ENCODE measurements around the gene EMX1. TPM values are rescaled to one million over a fixed set of nuclear protein-coding genes. Genes with fewer than 3 reads are reported as not detected.

EMX1 gene
- total RNA-seq, 1 donor from 2014 or later = not detected

DNA sequence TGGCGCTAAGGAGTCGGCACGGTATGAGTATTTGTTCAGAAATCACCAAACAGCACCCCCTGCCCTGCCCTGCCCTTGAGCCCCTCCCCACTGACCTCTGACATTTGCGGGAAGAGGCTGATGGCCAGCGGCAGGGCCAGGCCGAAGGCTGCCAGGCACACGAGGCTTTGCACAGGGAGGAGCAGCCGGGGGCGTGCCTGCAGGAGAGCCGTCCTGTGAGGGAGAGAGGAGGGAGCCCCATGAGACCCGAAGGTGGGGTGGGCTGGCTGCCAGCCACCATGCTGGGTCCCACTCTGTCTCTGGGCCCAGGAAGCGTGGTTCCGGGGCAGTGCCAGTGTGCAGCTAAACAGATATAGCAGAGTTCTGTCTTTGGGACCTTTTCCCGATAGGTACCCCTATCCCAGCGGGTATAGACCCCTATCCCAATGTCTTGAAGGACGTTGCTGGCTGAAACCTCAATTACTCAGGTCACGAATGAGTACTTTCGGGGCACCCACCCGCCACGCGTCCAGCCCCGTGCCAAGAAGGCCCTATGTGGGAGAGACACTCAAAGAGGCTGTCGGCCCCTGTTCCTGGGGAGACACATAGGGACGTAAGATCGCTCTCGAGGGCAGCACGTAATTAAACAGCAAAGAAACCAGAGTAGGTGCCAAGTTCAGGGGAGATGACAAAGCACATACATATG, 43.9 kb downstream of the EMX1 start:
- H3K27me3 ChIP-seq = no peaks in the 10 kb centered on the region
- H3K9me3 ChIP-seq = no peaks in the 10 kb centered on the region
- H3K4me1 ChIP-seq = no peaks in the 10 kb centered on the region
- no peaks in the 10 kb centered on the region for H3K36me3 ChIP-seq
- intact Hi-C loops (cut with DNase I) = no loop called here
- TF ChIP-seq, protein P1, sequence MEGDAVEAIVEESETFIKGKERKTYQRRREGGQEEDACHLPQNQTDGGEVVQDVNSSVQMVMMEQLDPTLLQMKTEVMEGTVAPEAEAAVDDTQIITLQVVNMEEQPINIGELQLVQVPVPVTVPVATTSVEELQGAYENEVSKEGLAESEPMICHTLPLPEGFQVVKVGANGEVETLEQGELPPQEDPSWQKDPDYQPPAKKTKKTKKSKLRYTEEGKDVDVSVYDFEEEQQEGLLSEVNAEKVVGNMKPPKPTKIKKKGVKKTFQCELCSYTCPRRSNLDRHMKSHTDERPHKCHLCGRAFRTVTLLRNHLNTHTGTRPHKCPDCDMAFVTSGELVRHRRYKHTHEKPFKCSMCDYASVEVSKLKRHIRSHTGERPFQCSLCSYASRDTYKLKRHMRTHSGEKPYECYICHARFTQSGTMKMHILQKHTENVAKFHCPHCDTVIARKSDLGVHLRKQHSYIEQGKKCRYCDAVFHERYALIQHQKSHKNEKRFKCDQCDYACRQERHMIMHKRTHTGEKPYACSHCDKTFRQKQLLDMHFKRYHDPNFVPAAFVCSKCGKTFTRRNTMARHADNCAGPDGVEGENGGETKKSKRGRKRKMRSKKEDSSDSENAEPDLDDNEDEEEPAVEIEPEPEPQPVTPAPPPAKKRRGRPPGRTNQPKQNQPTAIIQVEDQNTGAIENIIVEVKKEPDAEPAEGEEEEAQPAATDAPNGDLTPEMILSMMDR (IDR thresholded peaks at IDR 0.05) = no peak
- no peak overlapping the region for H3K4me3 ChIP-seq
- DNase-seq (ENCODE audit: low spot score in 2 of 2) = no peak
- no peak overlapping the region for H3K27ac ChIP-seq

DNA sequence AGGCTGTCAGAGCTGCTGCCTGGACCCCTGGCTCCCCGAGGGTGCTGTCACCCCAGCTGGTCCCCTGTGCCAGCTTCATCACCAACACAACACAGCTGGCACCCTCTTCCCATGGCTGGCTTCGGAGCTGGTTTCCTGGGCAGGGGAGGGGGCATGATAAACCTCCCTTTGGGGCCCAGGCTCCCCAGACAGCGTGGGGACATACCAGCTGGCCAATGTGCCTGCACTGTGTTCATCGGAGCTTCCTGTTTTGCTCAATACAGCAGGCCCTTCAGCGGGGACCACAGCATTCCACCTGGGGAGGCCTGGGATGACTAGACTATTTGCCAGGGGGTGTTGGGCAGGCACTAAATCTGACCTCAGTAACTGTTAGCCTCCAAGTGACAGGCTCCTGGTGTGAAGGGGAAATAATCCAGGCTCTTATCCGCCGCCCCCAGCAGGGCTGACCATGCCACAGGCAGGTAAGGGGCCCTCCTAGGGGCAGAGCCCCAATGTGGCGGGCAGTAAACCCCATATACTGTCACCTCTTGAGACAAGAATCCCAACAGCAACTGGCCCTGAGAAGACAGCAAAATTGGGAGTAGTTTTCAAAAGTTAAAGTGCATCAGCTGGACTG, 44.6 kb downstream of the EMX1 start:
- H3K9me3 ChIP-seq = no peaks in the 10 kb centered on the region
- intact Hi-C loops (cut with DNase I) = no loop called here
- H3K27me3 ChIP-seq = no peaks in the 10 kb centered on the region
- no peak overlapping the region for H3K27ac ChIP-seq
- TF ChIP-seq, protein P1 (IDR thresholded peaks at IDR 0.05) = no peak
- H3K4me1 ChIP-seq = no peaks in the 10 kb centered on the region
- no peak overlapping the region for H3K4me3 ChIP-seq
- no peaks in the 10 kb centered on the region for H3K36me3 ChIP-seq
- DNase-seq (ENCODE audit: low spot score in 2 of 2) = no peak

DNA sequence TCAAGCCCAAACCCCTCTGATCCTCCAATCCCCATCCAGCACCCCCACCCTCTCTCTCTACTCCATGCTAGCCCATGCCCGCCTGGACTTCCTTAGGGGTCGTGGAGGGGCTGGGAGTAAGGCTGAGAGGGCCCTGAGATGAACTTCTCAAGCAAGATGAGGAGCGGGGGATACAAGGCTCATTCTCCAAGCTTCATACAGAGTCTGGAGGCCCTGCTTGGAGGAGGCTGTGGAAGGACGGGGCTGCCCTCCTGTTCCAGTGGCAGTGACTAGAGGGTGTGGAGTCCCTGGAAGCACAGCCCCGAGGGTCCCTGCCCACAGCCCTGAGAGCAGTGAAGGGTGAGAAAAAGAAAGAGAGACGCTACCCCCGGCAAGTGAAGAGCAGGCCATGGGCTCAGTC, 45.6 kb downstream of the EMX1 start:
- Histone ChIP-seq H3K4me3 (no peak overlapping the region), H3K36me3 (no peaks in the 10 kb centered on the region), H3K9me3 (no peaks in the 10 kb centered on the region), H3K27me3 (no peaks in the 10 kb centered on the region), H3K4me1 (no peaks in the 10 kb centered on the region), H3K27ac (no peak overlapping the region)
- intact Hi-C loops (cut with DNase I) = no loop called here
- DNase-seq (ENCODE audit: low spot score in 2 of 2) = no peak
- TF ChIP-seq, protein P1 (IDR thresholded peaks at IDR 0.05) = no peak

DNA sequence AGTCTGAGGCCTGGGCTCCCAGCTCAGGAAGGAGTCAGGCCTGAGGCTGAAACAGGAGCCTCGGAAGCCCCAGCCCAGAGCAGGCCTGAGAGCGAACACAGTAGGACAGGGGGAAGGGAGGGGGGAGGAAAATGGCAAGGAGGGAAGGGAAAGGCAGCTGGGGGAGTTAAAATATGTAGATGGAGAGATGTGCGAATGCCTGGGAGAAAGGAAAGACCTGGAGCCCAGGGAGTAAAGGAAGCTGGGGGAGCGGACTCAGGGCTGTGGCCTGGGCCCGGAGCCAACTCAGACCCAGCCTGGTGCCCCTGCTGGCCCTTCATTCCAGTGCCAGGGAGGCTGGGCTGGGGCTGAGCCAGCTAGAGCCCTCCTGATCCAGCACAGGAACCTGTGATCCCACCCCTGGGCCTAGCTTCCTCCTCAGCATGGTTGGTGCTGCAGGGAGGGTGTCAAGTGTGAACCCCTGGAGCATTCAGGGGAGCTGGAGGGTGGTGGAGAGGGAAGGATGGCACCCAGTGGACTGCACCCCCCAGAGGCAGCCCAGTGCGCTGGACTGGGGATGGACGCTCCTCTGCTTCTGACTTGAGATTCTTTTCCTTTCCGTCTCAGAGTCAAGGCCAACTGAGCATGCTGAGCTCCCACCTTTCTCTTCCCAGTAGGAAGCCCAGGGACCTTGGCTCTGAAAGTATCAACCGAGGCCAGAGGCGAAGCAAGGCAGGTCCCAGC, 46.3 kb downstream of the EMX1 start:
- Histone ChIP-seq H3K9me3 (no peaks in the 10 kb centered on the region), H3K27me3 (no peaks in the 10 kb centered on the region), H3K4me3 (no peak overlapping the region), H3K36me3 (no peaks in the 10 kb centered on the region), H3K27ac (no peak overlapping the region), H3K4me1 (no peaks in the 10 kb centered on the region)
- DNase-seq (ENCODE audit: low spot score in 2 of 2) = no peak
- intact Hi-C loops (cut with DNase I) = no loop called here
- TF ChIP-seq, protein P1 (IDR thresholded peaks at IDR 0.05) = no peak

DNA sequence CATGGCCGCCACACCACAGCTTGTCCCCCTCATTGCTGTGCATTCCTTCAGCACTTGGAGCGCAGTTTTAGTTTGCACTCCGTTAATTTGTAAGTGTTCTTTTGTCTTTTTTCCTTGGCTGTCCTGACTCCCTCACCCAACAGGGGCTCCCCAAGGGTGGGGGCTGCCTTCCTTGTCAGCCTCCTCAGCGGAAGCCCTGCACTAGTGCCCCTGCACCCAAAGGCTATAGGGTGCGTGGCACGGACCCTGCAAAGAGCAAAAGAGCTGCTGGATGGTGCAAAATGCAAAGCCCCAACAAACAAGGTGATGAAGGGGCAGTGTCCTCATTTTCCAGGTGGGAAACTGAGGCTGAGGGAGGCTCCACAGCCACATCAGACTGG, 46.8 kb downstream of the EMX1 start:
- no peaks in the 10 kb centered on the region for H3K36me3 ChIP-seq

More for the DNA sequence above, 46.8 kb downstream of the EMX1 start:
- Histone ChIP-seq H3K4me3 (no peak overlapping the region), H3K9me3 (no peaks in the 10 kb centered on the region), H3K27me3 (no peaks in the 10 kb centered on the region), H3K27ac (no peak overlapping the region), H3K4me1 (no peaks in the 10 kb centered on the region)
- TF ChIP-seq, protein P1 (IDR thresholded peaks at IDR 0.05) = no peak
- DNase-seq (ENCODE audit: low spot score in 2 of 2) = no peak
- intact Hi-C loops (cut with DNase I) = no loop called here

Measured in ascending aorta (tissue), 2 donors.